ENCODE measurements around the gene TTC7B. TPM values are rescaled to one million over a fixed set of nuclear protein-coding genes. Genes with fewer than 3 reads are reported as not detected.
A peak's percentile ranks its signal among the peaks of the same experiment; 100 is the strongest.

The TTC7B gene
- total RNA-seq, 1 donor from 2014 or later: 55.5 TPM

DNA sequence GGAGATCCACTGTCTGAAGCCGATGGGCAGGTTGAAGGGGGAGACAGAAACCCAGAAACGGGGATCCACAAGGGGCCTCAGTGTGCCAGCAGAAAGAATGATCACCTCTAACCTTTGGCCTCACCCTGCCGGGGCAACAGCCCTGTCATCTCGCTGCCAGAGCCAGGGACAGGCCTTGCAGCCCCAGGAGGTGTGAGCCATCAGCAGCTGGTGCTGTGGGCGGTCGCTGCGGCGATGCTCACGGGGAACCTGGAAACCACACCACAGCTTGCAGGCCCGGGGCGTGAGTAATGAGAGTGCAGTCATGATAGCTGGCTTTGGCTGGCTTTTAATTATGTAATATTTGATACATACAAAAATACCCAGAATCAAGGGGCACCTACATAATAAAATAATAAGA, 4.7 kb upstream of the TTC7B start:
- intact Hi-C loops (cut with micrococcal nuclease): no loop called here

DNA sequence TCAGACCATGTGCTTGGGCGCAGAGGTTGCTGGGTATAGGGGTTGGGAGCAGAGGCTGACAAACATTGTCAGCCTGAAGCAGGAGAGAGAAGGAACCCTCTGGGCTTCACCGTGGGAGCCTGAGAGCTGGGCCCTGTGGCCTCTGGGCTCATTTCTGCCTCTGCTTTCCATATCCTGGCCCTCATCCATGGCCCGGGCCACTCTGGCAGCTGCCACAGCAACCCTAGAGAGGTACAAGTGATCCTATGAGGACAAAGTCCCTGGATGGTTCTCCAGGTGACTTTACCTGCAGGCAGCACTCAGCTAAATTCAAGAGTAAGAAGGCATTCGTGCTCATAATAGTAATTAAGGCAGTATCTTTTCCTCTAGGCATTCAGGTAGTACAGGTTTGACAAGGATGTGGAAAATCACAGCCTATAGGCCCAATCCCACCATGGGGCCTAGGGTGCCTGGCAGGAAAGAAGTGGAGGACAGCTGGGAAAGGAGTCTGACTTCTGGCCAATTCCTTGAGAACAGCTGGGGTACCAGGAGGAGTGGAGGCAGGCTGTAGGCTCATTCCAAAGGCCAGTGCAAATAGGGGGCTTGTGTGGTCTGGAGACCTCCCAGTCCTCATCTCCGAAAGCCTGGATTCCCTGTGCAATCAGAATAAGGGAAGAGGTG, 3.6 kb upstream of the TTC7B start:
- intact Hi-C loops (cut with micrococcal nuclease): no loop called here
- peaks cover 23% of the 10 kb centered on the region for H3K9me3 ChIP-seq (replicated peaks)
- DNase-seq: no peak
- H3K4me3 ChIP-seq: no peak overlapping the region
- TF ChIP-seq, protein P1, sequence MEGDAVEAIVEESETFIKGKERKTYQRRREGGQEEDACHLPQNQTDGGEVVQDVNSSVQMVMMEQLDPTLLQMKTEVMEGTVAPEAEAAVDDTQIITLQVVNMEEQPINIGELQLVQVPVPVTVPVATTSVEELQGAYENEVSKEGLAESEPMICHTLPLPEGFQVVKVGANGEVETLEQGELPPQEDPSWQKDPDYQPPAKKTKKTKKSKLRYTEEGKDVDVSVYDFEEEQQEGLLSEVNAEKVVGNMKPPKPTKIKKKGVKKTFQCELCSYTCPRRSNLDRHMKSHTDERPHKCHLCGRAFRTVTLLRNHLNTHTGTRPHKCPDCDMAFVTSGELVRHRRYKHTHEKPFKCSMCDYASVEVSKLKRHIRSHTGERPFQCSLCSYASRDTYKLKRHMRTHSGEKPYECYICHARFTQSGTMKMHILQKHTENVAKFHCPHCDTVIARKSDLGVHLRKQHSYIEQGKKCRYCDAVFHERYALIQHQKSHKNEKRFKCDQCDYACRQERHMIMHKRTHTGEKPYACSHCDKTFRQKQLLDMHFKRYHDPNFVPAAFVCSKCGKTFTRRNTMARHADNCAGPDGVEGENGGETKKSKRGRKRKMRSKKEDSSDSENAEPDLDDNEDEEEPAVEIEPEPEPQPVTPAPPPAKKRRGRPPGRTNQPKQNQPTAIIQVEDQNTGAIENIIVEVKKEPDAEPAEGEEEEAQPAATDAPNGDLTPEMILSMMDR (IDR thresholded peaks at IDR 0.05; ENCODE audit: borderline replicate concordance): no peak
- peaks cover 13% of the 10 kb centered on the region for H3K4me1 ChIP-seq
- H3K27me3 ChIP-seq (ENCODE audit: low read depth): no peaks in the 10 kb centered on the region
- no peak overlapping the region for H3K27ac ChIP-seq (replicated peaks)
- no peaks in the 10 kb centered on the region for H3K36me3 ChIP-seq

More for the DNA sequence above, 4.7 kb upstream of the TTC7B start:
- H3K27ac ChIP-seq (replicated peaks): no peak overlapping the region
- H3K36me3 ChIP-seq: no peaks in the 10 kb centered on the region
- no peak for DNase-seq
- H3K4me1 ChIP-seq: peaks cover 4% of the 10 kb centered on the region
- H3K27me3 ChIP-seq (ENCODE audit: low read depth): no peaks in the 10 kb centered on the region
- TF ChIP-seq, protein P1 (IDR thresholded peaks at IDR 0.05; ENCODE audit: borderline replicate concordance): no peak
- no peak overlapping the region for H3K4me3 ChIP-seq
- peaks cover 23% of the 10 kb centered on the region for H3K9me3 ChIP-seq (replicated peaks)

DNA sequence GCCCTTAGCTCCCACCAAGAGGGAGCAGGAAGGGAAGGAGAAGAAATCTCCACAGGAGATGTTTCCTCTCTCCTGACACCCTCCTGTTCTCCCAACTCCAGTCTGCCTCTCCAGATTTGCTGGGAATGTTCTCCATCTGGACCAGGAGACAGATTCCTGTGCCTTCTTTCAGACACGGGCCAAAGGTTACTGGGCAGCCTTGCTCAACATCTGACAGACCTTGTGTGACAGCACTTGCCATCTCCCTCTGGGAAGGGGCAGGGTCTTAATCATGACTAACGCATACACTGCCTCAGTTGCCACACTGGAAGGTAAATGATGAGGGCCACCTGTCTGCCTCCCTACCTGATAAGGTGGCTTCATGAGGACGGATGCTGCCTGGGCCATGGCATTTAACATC, 2.5 kb upstream of the TTC7B start:
- no peaks in the 10 kb centered on the region for H3K27me3 ChIP-seq (ENCODE audit: low read depth)
- H3K27ac ChIP-seq (replicated peaks): no peak overlapping the region
- H3K36me3 ChIP-seq: no peaks in the 10 kb centered on the region
- H3K4me1 ChIP-seq: peaks cover 25% of the 10 kb centered on the region
- TF ChIP-seq, protein P1 (IDR thresholded peaks at IDR 0.05; ENCODE audit: borderline replicate concordance): no peak
- no peak overlapping the region for H3K4me3 ChIP-seq
- DNase-seq: no peak
- intact Hi-C loops (cut with micrococcal nuclease): no loop called here
- peaks cover 13% of the 10 kb centered on the region for H3K9me3 ChIP-seq (replicated peaks)

GRCh38 chr14:90816681-90817436, 629 bp upstream of the TTC7B start:
- Histone ChIP-seq H3K4me1 (peaks cover 43% of the 10 kb centered on the region), H3K27ac (replicated peaks) (no peak overlapping the region), H3K4me3 (peak overlapping the region; percentile 45), H3K36me3 (no peaks in the 10 kb centered on the region), H3K9me3 (replicated peaks) (no peaks in the 10 kb centered on the region), H3K27me3 (ENCODE audit: low read depth) (no peaks in the 10 kb centered on the region)
- DNase-seq: no peak
- TF ChIP-seq, protein P1 (IDR thresholded peaks at IDR 0.05; ENCODE audit: borderline replicate concordance): no peak
- intact Hi-C loops (cut with micrococcal nuclease): no loop called here

DNA sequence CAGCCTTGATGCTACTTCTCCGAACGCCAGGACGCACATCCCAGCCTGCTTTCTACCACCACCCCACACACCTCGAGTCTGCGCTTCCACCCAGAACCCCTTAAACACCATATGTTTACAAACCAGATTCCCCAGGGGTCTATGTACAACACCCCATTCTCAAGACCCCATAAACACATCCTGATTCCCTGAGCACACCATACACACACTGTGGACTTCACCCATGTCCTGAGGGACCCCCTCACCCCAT, 733 bp downstream of the TTC7B start:
- no peaks in the 10 kb centered on the region for H3K9me3 ChIP-seq (replicated peaks)
- H3K27ac ChIP-seq (replicated peaks): peak overlapping the region; percentile 50
- no peak for DNase-seq
- TF ChIP-seq, protein P1 (IDR thresholded peaks at IDR 0.05; ENCODE audit: borderline replicate concordance): no peak
- H3K4me1 ChIP-seq: peaks cover 54% of the 10 kb centered on the region
- intact Hi-C loops (cut with micrococcal nuclease): no loop called here
- no peaks in the 10 kb centered on the region for H3K27me3 ChIP-seq (ENCODE audit: low read depth)
- H3K36me3 ChIP-seq: no peaks in the 10 kb centered on the region
- peak overlapping the region; percentile 78 for H3K4me3 ChIP-seq

Measured in left ventricle myocardium inferior (tissue), 1 donor.